IPS-18c (cell line): ENCODE measurements around the gene NEURL1B.

Experiments used
- H3K4me3 ChIP-seq: 2 replicates; pipeline ENCODE4 v1.7.0; 2013; ENCODE audit warnings: low read depth, mild to moderate bottlenecking, low read length, moderate library complexity; ENCODE audit not compliant: insufficient read depth
- H3K9me3 ChIP-seq: one replicate; pipeline ENCODE4 v1.6.1; 2013; ENCODE audit warnings: mild to moderate bottlenecking, low read length, moderate library complexity; ENCODE audit not compliant: control insufficient read depth, insufficient read depth

NEURL1B gene

DNA sequence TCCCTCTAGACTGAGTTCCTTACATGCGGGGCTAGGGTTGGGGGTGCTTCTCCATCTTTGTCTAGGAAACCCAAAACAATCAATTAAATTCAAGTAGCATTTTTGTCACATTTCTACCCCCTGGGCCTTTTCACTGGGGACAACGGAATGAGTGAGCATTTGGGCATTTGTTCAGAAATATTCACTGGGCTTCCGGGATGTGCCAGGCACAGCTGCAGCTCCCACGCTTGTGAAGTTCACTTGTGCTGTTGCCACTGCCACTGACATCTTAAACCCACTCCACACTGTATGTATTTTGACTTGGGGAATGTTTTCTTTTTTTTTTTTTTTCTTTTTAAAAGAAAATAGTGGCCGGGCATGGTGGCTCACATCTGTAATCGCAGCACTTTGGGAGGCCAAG, 98.3 kb downstream of the NEURL1B start:
- Histone ChIP-seq H3K4me3 (no peak overlapping the region), H3K9me3 (no peaks in the 10 kb centered on the region)

GRCh38 chr5:172740428-172741205, 99.6 kb downstream of the NEURL1B start:
- Histone ChIP-seq H3K4me3 (no peak overlapping the region), H3K9me3 (no peaks in the 10 kb centered on the region)
